ENCODE results near the gene PARVB. TPM values are rescaled to one million over a fixed set of nuclear protein-coding genes. Genes with fewer than 3 reads are reported as not detected.

PARVB gene
- total and polyA plus RNA-seq, 2 donors (not counting 3 experiments of a cell fraction or from before 2014, with no cell fraction given) = 155 to 162 TPM

- no peaks in the 10 kb centered on the region for H3K9me3 ChIP-seq (replicated peaks; ENCODE audit: control insufficient read depth, insufficient read depth, low read length)
- no peaks in the 10 kb centered on the region for H3K4me1 ChIP-seq (ENCODE audit: control insufficient read depth, extremely low read depth, insufficient read depth, low read length)
- no peaks in the 10 kb centered on the region for H3K27me3 ChIP-seq (ENCODE audit: control insufficient read depth in 2 of 2, insufficient read depth in 2 of 2, low read length in 2 of 2)
- H3K4me3 ChIP-seq (replicated peaks in 1 of 3; ENCODE audit: insufficient read depth in 1 of 3, low read depth in 1 of 3, low read length in 3 of 3) = no peak overlapping the region
- no peaks in the 10 kb centered on the region for H3K79me2 ChIP-seq (ENCODE audit: control insufficient read depth, insufficient read depth, low read length)
- POLR2A ChIA-PET = no interaction called here
- no TSS peak for BruUV-seq (replicated peaks)
- no peak overlapping the region for H3K4me2 ChIP-seq (ENCODE audit: insufficient read depth, low read length)
- H3K36me3 ChIP-seq (ENCODE audit: control insufficient read depth in 2 of 2, extremely low read depth in 1 of 2, insufficient read depth in 2 of 2, low read length in 2 of 2) = no peaks in the 10 kb centered on the region
- dilution Hi-C loops (cut with MboI; ENCODE audit: extremely low pct_ligation_motif_present, low sequenced_read_pairs) (no loop called here), intact Hi-C loops (cut with micrococcal nuclease) (no loop called here)
- H3K27ac ChIP-seq (ENCODE audit: insufficient read depth, low read depth, low read length) = no peak overlapping the region
- FAIRE-seq (no peak), DNase-seq (ENCODE audit: low read depth, low spot score) (no peak)
- H3K9ac ChIP-seq (replicated peaks; ENCODE audit: extremely low read depth, insufficient read depth, low read length) = no peak overlapping the region
- CTCF ChIA-PET = no interaction called here
- no peaks in the 10 kb centered on the region for H4K20me1 ChIP-seq (replicated peaks; ENCODE audit: control insufficient read depth, extremely low read depth, insufficient read depth, low read length)
- no peaks in the 10 kb centered on the region for H3K9me1 ChIP-seq (replicated peaks; ENCODE audit: control insufficient read depth, extremely low read depth, insufficient read depth, low read length)
- no peak for TF ChIP-seq EZH2 (IDR thresholded peaks at IDR 0.05; ENCODE audit: borderline replicate concordance, low read depth, low read length, severe bottlenecking)
- TF ChIP-seq POLR2A (IDR thresholded peaks at IDR 0.05; ENCODE audit: low read depth, low read length) = no peak
- TF ChIP-seq JUN (IDR thresholded peaks at IDR 0.05; ENCODE audit: borderline replicate concordance, insufficient read depth, insufficient read length, low read depth) = no peak
- no peak for TF ChIP-seq MYC (IDR thresholded peaks at IDR 0.05; ENCODE audit: low read depth, low read length)
- no peak for TF ChIP-seq POLR2AphosphoS5 (IDR thresholded peaks at IDR 0.05; ENCODE audit: insufficient read depth, low read depth, low read length)
- TF ChIP-seq MAX (IDR thresholded peaks at IDR 0.05; ENCODE audit: insufficient read depth, insufficient read length) = no peak
- no peak for TF ChIP-seq FOS (IDR thresholded peaks at IDR 0.05; ENCODE audit: borderline replicate concordance, insufficient read depth, low read length)
- TF ChIP-seq CTCF (IDR thresholded peaks at IDR 0.05; ENCODE audit: extremely low read depth in 1 of 2, insufficient read depth in 1 of 2, low read depth in 1 of 2, low read length in 2 of 2) = no peak
- no peak overlapping the region for H2AFZ ChIP-seq (ENCODE audit: low read depth, low read length)
Measured at GRCh38 chr22:44205516-44206329, 181.6 kb downstream of the PARVB start.

All from endothelial cell of umbilical vein (primary cell).